NCI-H460 (cell line): Measurements from ENCODE around the gene FGD2. TPM values are rescaled to one million over a fixed set of nuclear protein-coding genes. Genes with fewer than 3 reads are reported as not detected.

Experiments used
- DNase-seq: peaks from one replicate; pipeline ENCODE4 v3.0.0-alpha.2; 2016; ENCODE audit warnings: low read depth; ENCODE audit errors: extremely low read depth
- total RNA-seq: library from RNA; depleted of rRNA; stranded (reverse); fragments of >200 nt; shearing (Covaris generic); gene quantifications from 2 replicates; pipeline ENCODE4 v1.2.3, GENCODE V29; 2014

The FGD2 gene
- total RNA-seq, 1 experiment from 2014 or later: 0.10 TPM

- DNase-seq: no peak
Observed at GRCh38 chr6:37015532-37015931, 10.1 kb downstream of the FGD2 start.

GRCh38 chr6:37016995-37017394 is 11.5 kb downstream of the FGD2 start:
- no peak for DNase-seq

- DNase-seq: no peak
Observed at GRCh38 chr6:37017606-37018197, 12.2 kb downstream of the FGD2 start.

- DNase-seq: peak; percentile 80
Observed at GRCh38 chr6:37018198-37019064, 13.0 kb downstream of the FGD2 start.

GRCh38 chr6:37019065-37019450 is 13.6 kb downstream of the FGD2 start:
- no peak for DNase-seq

GRCh38 chr6:37020381-37020780 is 14.9 kb downstream of the FGD2 start:
- DNase-seq: no peak

- no peak for DNase-seq
Observed at GRCh38 chr6:37020812-37021211, 15.4 kb downstream of the FGD2 start.

GRCh38 chr6:37021356-37022129 is 16.1 kb downstream of the FGD2 start:
- no peak for DNase-seq

GRCh38 chr6:37022135-37022863 is 16.8 kb downstream of the FGD2 start:
- DNase-seq: no peak

- no peak for DNase-seq
Observed at GRCh38 chr6:37024656-37025337, 19.3 kb downstream of the FGD2 start.

- DNase-seq: no peak
Observed at GRCh38 chr6:37025621-37026466, 20.4 kb downstream of the FGD2 start.

GRCh38 chr6:37027036-37027720 is 21.7 kb downstream of the FGD2 start:
- no peak for DNase-seq

- DNase-seq: no peak
Observed at GRCh38 chr6:37027811-37028469, 22.5 kb downstream of the FGD2 start.

- peak; percentile 49 for DNase-seq
Observed at GRCh38 chr6:37029249-37029971, 24.0 kb downstream of the FGD2 start.

GRCh38 chr6:37030599-37030998 is 25.1 kb downstream of the FGD2 start:
- DNase-seq: no peak

GRCh38 chr6:37032239-37032638 is 26.8 kb downstream of the FGD2 start:
- DNase-seq: no peak

GRCh38 chr6:37033255-37033654 is 27.8 kb downstream of the FGD2 start:
- DNase-seq: no peak
